ENCODE data around the gene GRID1.

GRCh38 chr10:86311906-86312305, 54.7 kb downstream of the GRID1 start:
- TF ChIP-seq CTCF (IDR thresholded peaks at IDR 0.05) (no peak), POLR2A (IDR thresholded peaks at IDR 0.05) (no peak)
